GM12891 (cell line): Measurements from ENCODE around the gene TANC1.

Source experiments
- DNase-seq: peaks from one replicate; pipeline ENCODE4 v3.0.0; 2011; ENCODE audit warnings: low spot score; ENCODE audit not compliant: insufficient read length
- FAIRE-seq: peaks from 2 replicates; lab custom pipeline; 2011; peaks lifted over from hg19 to GRCh38; lab: Jason Lieb, UNC
- PAX5 ChIP-seq: IDR thresholded peaks from 2 replicates; pipeline ENCODE4 v1.6.1; 2011; ENCODE audit warnings: low read length, moderate library complexity, mild to moderate bottlenecking; ENCODE audit not compliant: insufficient read depth, severe bottlenecking
- POLR2A ChIP-seq: IDR thresholded peaks from 2 replicates; pipeline ENCODE4 v1.6.1; 2011; ENCODE audit warnings: low read depth, low read length, control low read depth
- POLR2AphosphoS5 ChIP-seq: IDR thresholded peaks from 2 replicates; pipeline ENCODE4 v1.6.1; 2011; ENCODE audit warnings: low read depth, low read length, control low read depth
- POU2F2 ChIP-seq: IDR thresholded peaks from 2 replicates; pipeline ENCODE4 v1.6.1; 2011; ENCODE audit warnings: low read depth, mild to moderate bottlenecking, control low read depth, low read length, moderate library complexity
- SPI1 ChIP-seq: IDR thresholded peaks from 2 replicates; pipeline ENCODE4 v1.6.1; 2011; ENCODE audit warnings: low read depth, low read length, control low read depth
- TAF1 ChIP-seq: IDR thresholded peaks from 2 replicates; pipeline ENCODE4 v1.6.1; 2011; ENCODE audit warnings: low read depth, low read length, control low read depth

Gene TANC1

DNA sequence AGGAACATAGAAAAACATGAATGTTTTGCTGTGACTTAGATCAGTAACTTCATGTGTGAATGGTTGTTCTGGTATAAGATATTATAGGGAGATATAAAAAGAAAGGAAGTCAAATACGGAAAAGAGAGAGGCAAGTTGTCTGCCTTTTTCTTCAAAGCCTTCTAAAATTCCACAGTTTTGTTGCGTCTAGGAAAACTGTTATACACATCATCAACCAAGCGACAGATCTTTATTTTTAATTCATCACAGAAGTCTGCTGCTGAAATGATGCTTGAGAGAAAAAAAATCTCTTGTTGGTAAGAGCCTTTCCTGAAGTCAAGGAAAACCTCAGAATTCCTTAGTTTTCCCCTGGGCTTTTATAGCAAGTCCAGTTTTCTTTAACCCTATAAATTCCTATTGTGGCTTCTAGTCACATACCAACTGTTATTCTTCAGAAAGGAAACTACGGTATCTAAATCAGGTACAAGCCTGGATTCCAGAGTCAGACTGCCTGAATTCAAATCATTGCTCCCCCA lies 36.3 kb upstream of the TANC1 start:
- FAIRE-seq: no peak
- TF ChIP-seq POLR2AphosphoS5 (no peak), SPI1 (no peak), TAF1 (no peak), POLR2A (no peak), POU2F2 (no peak), PAX5 (no peak)

DNA sequence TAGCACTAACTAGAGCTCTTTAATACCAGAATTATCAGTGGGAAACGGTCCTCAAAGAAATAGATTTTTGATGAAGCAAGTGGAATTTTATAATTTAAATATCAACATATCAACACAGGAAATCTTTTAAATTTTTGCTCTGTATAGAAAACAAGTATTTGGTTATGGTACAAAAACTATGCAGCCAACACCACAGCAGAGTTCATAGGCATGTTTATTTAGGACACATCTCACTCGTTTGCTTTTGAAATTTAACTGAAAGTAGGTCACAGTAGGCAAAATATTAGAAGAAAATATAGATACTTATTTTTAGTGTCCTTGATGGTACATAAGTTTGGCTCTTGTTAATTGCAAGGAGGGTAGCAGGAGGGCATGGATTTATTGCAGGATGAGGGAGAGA lies 34.3 kb upstream of the TANC1 start:
- DNase-seq: no peak
- TF ChIP-seq PAX5: no peak
- TF ChIP-seq SPI1: no peak
- TF ChIP-seq POU2F2: no peak
- TF ChIP-seq TAF1: no peak
- no peak for TF ChIP-seq POLR2AphosphoS5
- TF ChIP-seq POLR2A: no peak
- no peak for FAIRE-seq

More for the DNA sequence above, 36.3 kb upstream of the TANC1 start:
- DNase-seq: no peak

DNA sequence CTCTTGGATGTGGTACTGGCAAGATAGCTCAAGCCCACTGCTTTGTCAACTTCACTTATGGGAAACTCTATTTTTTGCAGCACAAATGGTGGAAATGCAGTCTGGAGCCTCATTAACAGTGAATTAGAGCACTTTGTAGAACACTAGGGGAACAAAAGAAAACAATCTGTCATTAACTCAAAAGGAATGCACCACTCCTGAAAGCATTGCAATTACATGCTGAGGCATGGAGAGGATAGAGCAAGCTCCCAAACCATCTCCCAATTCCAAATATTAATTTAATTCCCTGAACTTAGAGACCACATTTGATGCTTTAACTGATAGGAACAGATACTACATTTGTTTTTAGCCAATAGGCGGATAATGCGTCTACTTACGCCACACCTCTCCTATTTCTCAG lies 32.8 kb upstream of the TANC1 start:
- FAIRE-seq: no peak
- no peak for TF ChIP-seq TAF1
- TF ChIP-seq PAX5: no peak
- no peak for TF ChIP-seq SPI1
- TF ChIP-seq POU2F2: no peak
- TF ChIP-seq POLR2A: no peak
- no peak for TF ChIP-seq POLR2AphosphoS5

DNA sequence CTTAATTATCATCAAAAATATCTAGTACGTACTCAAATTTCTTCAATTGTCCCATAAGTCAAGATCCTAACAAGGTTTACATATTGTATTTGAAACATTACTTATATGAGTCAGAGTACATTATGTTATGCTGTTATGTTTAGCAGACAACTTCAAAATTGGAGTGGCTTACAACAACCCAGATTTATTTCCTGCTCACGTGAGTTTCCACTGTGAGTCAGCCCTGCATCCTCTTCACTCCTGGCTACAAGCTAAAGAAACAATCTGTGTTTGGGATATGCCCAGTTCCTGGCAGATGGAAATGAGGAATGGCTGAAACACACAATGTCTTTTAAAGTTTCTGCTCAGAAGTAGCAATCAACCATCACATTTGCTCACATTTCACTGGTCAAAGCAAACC lies 31.5 kb upstream of the TANC1 start:
- no peak for FAIRE-seq
- no peak for DNase-seq
- TF ChIP-seq TAF1 (no peak), POLR2AphosphoS5 (no peak), PAX5 (no peak), SPI1 (no peak), POLR2A (no peak), POU2F2 (no peak)

More for the DNA sequence above, 32.8 kb upstream of the TANC1 start:
- no peak for DNase-seq

DNA sequence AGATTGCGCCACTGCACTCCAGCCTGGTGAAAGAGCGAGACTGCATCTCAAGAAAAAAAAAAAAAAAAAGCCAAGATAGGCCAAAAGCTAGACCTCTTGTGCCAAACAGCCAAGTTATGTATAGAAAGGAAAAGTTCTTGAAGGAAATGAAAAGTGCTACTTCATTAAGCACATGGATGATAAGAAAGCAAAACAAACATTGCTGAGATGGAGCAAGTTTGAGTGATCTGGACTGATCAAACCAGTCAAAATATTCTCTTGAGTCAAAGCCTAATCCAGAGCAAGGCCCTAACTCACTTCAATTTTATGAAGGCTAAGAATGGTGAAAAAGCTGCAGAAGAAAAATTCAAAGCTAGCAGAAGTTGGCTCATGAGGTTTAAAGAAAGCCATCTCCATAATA lies 28.1 kb upstream of the TANC1 start:
- FAIRE-seq (no peak), DNase-seq (no peak)
- TF ChIP-seq PAX5 (no peak), POU2F2 (no peak), TAF1 (no peak), SPI1 (no peak), POLR2AphosphoS5 (no peak)

DNA sequence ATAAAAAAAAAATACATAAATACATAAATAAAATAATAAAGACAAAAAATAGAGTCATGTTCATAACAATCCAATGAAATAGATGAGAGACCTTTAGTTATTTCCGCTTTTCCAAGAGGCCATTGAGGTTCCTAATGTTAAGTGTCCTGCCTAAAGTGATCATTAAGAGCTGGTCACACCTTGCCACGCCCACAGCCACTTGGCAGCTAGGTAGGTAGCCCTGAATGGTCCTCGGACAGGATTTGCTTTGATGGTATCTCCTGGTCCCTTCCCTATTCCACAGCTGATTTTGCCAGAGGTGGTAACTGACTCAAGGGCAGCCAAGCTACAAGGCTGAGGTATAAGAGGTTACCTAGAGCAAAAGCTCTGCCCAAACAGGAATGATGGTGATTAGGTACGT lies 24.5 kb upstream of the TANC1 start:
- TF ChIP-seq POU2F2 (no peak), PAX5 (no peak), SPI1 (no peak), TAF1 (no peak), POLR2A (no peak), POLR2AphosphoS5 (no peak)
- FAIRE-seq: no peak
- DNase-seq: no peak

DNA sequence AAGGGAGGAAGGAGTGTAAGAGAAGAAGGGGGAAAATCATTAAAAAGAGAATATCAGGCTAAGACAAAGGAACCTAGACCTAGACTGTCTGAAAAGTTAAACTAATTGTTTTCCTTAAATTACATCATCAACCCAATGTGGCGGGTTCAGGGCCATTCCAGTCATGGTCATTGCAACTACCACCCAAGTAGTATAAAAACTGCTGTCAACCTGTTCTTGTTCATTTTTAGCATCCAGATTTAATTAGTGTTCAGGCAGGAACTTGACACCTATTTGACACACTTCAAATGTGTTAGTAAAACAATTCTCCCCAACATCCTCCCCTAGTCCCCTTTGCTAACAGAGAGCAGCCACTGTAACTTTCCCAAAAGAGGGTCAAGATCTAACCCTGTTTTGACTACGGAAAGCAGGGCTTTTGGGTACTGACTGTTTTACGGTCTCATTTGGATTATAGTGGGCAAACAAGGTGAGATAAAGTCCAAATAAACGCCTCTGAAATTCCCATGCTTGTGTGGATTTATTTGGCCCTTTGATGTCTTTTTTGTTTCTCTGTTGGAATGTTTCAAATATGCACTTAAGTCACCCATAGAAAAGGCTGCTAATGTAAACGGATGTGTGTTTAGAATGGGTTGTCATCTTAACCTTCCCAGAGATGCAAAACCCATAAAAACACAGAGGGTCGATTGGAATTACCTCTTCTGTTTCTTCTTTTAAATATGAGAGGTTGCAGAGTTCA lies 19.3 kb upstream of the TANC1 start:
- TF ChIP-seq POLR2AphosphoS5 (no peak), SPI1 (no peak), PAX5 (no peak), POU2F2 (no peak), TAF1 (no peak), POLR2A (no peak)
- FAIRE-seq: no peak
- DNase-seq: no peak

DNA sequence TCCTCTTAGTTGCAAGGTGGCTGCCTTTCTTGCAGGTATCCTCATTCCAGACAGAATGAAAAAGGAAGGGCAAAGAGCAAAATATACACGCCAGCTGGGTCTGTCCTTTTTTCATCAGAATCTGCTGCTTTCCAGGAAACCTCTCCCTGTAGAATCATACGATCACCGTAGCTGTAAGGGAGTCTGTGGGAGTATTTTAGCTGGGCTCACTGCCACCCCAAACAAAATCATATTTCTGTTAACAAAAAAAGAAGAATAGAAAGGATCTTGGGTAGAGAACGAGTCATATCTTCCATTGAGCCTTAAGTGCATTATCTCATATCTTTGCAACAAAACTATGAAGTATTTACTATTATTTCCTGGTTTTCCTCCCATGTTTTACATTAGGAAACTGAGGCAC lies 15.0 kb upstream of the TANC1 start:
- DNase-seq (no peak), FAIRE-seq (no peak)
- TF ChIP-seq TAF1 (no peak), POLR2A (no peak), POLR2AphosphoS5 (no peak), PAX5 (no peak), POU2F2 (no peak), SPI1 (no peak)

DNA sequence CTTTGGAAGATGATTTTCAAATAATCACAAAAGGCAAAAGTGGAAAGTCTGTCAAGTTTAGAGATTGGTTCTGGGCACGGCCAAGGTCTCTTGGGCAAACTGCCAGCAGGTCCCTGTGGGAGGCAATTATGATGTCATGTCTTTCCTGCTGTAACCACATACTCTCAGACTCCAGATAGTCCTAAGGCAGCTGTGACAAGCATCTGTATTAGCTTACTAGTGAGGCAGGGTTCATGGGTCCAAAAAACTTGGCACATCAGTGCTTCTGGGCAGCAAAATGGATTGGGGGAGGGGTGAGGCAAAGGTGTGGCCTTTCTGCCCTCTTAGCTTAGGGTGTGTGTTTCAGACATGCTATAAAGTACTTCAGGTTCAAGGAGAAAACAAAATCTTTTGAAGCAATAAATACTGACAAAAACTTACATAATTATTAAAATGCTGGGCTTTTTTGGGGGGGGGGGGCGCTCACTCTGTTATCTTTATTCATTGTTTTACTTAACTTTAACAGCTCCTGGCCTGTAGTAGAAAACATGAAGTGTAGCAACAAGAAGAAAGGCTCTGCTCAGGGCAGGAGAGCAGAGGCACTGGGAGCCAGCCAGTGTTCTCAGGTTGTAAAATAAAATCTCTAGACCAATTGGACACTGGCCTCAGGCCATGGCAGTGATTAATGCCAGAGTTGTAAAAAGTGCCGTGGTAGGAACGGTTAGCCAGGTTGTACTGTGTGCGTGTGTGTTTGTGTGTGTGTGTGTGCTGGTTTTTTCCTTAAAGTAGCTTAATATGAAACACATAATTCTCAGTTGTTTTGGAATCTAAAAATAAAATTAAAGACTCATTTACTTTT lies 14.3 kb upstream of the TANC1 start:
- DNase-seq: no peak

More for the DNA sequence above, 14.3 kb upstream of the TANC1 start:
- TF ChIP-seq POU2F2: no peak
- no peak for TF ChIP-seq POLR2A
- TF ChIP-seq PAX5: no peak
- no peak for TF ChIP-seq POLR2AphosphoS5
- no peak for TF ChIP-seq TAF1
- no peak for TF ChIP-seq SPI1
- no peak for FAIRE-seq
